ENCODE results near the gene ADM2. TPM values are rescaled to one million over a fixed set of nuclear protein-coding genes. Genes with fewer than 3 reads are reported as not detected.

The ADM2 gene
- total and polyA plus RNA-seq, 2 of the 13 experiments (the other 11 are each of a cell fraction or from before 2014, with no cell fraction given) = 1.2 to 3.0 TPM

DNA sequence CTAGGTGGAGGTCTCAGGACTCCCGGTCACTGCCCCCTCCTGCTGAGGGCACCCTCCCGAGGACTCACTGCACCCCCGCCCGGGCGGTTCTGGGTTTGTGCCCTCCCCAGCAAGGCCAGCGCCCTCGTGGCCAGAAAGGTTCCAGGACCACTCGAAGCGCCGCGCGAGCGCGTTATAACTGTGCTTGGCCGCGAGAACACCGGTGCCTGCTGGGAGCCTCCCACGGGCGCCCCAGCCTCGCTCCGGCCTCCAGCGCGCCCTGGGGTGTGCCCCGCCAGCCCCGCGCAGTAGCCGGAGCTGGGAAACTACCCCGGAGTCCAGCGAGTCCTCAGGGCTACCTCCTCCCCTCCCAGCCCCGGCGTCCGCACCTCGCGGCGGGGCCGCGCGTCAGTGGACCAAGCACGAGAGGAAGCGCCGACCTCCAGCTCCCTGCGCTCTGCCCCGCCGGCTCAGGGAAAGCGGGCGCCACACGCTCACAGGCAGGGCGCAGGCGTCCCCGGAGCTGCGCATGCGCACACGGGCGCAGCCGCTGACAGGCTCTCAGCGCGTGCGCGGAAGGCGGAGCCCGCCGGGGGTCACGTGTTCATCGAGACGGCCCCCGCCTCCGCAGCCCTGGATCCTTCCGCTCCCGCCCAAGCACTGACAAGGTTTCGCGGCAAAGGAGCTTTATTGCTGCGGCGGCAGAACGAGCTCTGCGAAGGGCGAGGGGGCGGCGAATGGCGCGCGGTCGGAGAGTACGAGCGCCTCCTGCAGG lies 43.9 kb downstream of the ADM2 start, which contains the start of gene SCO2 (continued):
- TF ChIP-seq, protein P1, sequence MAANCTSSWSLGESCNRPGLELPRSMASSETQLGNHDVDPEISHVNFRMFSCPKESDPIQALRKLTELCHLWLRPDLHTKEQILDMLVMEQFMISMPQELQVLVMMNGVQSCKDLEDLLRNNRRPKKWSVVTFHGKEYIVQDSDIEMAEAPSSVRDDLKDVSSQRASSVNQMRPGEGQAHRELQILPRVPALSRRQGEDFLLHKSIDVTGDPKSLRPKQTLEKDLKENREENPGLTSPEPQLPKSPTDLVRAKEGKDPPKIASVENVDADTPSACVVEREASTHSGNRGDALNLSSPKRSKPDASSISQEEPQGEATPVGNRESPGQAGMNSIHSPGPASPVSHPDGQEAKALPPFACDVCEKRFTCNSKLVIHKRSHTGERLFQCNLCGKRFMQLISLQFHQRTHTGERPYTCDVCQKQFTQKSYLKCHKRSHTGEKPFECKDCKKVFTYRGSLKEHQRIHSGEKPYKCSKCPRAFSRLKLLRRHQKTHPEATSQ (CRISPR knock-in tag; IDR thresholded peaks at IDR 0.05; ENCODE audit: borderline replicate concordance) = peak; percentile 69
- no peak for TF ChIP-seq ZNF10 (CRISPR knock-in tag; IDR thresholded peaks at IDR 0.05; ENCODE audit: borderline replicate concordance, low read depth)
- no peak for TF ChIP-seq GTF2F1 (IDR thresholded peaks at IDR 0.05; ENCODE audit: low read length)
- no peak for TF ChIP-seq ZNF30 (CRISPR knock-in tag; IDR thresholded peaks at IDR 0.05)
- TF ChIP-seq, protein P2, sequence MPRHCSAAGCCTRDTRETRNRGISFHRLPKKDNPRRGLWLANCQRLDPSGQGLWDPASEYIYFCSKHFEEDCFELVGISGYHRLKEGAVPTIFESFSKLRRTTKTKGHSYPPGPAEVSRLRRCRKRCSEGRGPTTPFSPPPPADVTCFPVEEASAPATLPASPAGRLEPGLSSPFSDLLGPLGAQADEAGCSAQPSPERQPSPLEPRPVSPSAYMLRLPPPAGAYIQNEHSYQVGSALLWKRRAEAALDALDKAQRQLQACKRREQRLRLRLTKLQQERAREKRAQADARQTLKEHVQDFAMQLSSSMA (CRISPR knock-in tag; IDR thresholded peaks at IDR 0.05) = no peak
- TF ChIP-seq, protein P3, sequence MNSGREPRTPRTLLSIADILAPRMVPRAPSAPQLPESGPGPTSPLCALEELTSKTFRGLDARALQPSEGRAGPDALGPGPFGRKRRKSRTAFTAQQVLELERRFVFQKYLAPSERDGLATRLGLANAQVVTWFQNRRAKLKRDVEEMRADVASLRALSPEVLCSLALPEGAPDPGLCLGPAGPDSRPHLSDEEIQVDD (CRISPR knock-in tag; IDR thresholded peaks at IDR 0.05; ENCODE audit: borderline replicate concordance) = 0 out of 2 replicates have a peak, but pooled peaks have one; percentile 76
- TF ChIP-seq ISL2 (CRISPR knock-in tag; IDR thresholded peaks at IDR 0.05) = 0 out of 2 replicates have a peak, but pooled peaks have one; percentile 23
- TF ChIP-seq RXRB (CRISPR knock-in tag; IDR thresholded peaks at IDR 0.05; ENCODE audit: borderline replicate concordance) = peak; percentile 39; the same call in 1 of the 2 replicates
- TF ChIP-seq CBX1 (IDR thresholded peaks at IDR 0.05; ENCODE audit: low read depth) = no peak
- TF ChIP-seq NFE2L1 (CRISPR knock-in tag; IDR thresholded peaks at IDR 0.05; ENCODE audit: borderline replicate concordance) = no peak; the same call in 1 of the 2 replicates
- TF ChIP-seq, protein P4, sequence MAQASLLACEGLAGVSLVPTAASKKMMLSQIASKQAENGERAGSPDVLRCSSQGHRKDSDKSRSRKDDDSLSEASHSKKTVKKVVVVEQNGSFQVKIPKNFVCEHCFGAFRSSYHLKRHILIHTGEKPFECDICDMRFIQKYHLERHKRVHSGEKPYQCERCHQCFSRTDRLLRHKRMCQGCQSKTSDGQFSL (CRISPR knock-in tag; IDR thresholded peaks at IDR 0.05) = no peak; the same call in 1 of the 2 replicates
- no peak for TF ChIP-seq TEAD2 (CRISPR knock-in tag; IDR thresholded peaks at IDR 0.05)
- TF ChIP-seq FIP1L1 (IDR thresholded peaks at IDR 0.05; ENCODE audit: borderline replicate concordance, insufficient read depth, low read depth, low read length) = no peak
- no peak for TF ChIP-seq ZNF660 (CRISPR knock-in tag; IDR thresholded peaks at IDR 0.05; ENCODE audit: borderline replicate concordance, low read depth)
- peak; percentile 36 for TF ChIP-seq SKI (IDR thresholded peaks at IDR 0.05; ENCODE audit: partially characterized antibody)
- peak; percentile 81 for TF ChIP-seq ZNF136 (CRISPR knock-in tag; IDR thresholded peaks at IDR 0.05; ENCODE audit: low read depth)
- TF ChIP-seq CCDC6 (CRISPR knock-in tag; IDR thresholded peaks at IDR 0.05) = no peak
- no peak for TF ChIP-seq ETV6 (CRISPR knock-in tag; conservative IDR thresholded peaks at IDR 0.05)
- TF ChIP-seq SMYD3 (CRISPR knock-in tag; IDR thresholded peaks at IDR 0.05) = no peak
- TF ChIP-seq, protein P5, sequence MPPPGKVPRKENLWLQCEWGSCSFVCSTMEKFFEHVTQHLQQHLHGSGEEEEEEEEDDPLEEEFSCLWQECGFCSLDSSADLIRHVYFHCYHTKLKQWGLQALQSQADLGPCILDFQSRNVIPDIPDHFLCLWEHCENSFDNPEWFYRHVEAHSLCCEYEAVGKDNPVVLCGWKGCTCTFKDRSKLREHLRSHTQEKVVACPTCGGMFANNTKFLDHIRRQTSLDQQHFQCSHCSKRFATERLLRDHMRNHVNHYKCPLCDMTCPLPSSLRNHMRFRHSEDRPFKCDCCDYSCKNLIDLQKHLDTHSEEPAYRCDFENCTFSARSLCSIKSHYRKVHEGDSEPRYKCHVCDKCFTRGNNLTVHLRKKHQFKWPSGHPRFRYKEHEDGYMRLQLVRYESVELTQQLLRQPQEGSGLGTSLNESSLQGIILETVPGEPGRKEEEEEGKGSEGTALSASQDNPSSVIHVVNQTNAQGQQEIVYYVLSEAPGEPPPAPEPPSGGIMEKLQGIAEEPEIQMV (CRISPR knock-in tag; IDR thresholded peaks at IDR 0.05; ENCODE audit: low read depth) = no peak
- TF ChIP-seq RFXANK (CRISPR knock-in tag; IDR thresholded peaks at IDR 0.05) = no peak
- TF ChIP-seq SSRP1 (CRISPR knock-in tag; IDR thresholded peaks at IDR 0.05) = no peak
- TF ChIP-seq, protein P6, sequence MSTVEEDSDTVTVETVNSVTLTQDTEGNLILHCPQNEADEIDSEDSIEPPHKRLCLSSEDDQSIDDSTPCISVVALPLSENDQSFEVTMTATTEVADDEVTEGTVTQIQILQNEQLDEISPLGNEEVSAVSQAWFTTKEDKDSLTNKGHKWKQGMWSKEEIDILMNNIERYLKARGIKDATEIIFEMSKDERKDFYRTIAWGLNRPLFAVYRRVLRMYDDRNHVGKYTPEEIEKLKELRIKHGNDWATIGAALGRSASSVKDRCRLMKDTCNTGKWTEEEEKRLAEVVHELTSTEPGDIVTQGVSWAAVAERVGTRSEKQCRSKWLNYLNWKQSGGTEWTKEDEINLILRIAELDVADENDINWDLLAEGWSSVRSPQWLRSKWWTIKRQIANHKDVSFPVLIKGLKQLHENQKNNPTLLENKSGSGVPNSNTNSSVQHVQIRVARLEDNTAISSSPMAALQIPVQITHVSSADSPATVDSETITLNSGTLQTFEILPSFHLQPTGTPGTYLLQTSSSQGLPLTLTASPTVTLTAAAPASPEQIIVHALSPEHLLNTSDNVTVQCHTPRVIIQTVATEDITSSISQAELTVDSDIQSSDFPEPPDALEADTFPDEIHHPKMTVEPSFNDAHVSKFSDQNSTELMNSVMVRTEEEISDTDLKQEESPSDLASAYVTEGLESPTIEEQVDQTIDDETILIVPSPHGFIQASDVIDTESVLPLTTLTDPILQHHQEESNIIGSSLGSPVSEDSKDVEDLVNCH (CRISPR knock-in tag; IDR thresholded peaks at IDR 0.05) = no peak
- TF ChIP-seq POGZ (CRISPR knock-in tag; IDR thresholded peaks at IDR 0.05) = 0 out of 2 replicates have a peak, but pooled peaks have one; percentile 54

All from HepG2 (cell line).